Hematopoietic multipotent progenitor cell treated with erythropoietin and hydrocortisone succinate and interleukin-3 and kit ligand, for 6 days (in vitro differentiated cells): ENCODE results near the gene YBX1.
"Not testable (repeated sequence)": the region's sequence is repeated elsewhere in the genome, so short reads cannot be mapped to it uniquely, and the experiment has no call there.

ENCODE experiments used
- DNase-seq: peaks from one replicate; pipeline ENCODE4 v3.0.0-alpha.2; 2015

The YBX1 gene

DNA sequence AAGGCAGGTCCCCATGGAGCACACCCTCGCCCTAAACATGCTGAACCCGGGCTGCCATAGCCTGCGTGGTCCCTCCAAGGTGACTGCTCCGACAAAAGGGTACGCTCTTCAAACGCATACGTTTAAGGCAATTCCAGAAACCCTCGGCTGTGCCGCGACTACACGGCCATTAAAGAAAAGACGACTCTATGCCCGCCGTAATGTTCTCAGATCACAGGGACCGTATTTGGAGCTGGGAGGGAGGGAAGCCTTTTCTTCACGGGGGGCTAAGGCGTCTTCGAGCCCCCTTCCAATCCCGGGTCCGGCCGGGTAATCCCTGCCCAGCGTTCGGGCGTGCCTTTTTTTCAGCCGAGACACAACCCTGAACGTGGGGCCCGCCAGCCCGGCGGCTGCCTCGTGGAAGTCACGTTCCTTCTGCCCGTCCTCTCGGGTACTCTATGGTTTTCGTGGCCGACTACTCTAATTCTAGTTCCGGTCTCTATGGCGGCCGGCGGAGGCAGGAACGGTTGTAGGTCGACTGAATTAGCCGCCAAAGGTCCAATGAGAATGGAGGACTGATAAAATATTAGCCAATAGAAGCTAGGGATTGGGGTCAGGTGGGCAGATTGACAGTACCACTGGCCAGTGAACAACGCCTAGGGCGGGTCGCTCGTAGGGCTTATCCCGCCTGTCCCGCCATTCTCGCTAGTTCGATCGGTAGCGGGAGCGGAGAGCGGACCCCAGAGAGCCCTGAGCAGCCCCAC lies at the start of gene YBX1:
Gene YBX1 (plus strand): TSS at position 678 of the 743 bp plus-strand sequence. CDS start 148 bp downstream, outside the sequence.
- DNase-seq: peak; percentile 100

DNA sequence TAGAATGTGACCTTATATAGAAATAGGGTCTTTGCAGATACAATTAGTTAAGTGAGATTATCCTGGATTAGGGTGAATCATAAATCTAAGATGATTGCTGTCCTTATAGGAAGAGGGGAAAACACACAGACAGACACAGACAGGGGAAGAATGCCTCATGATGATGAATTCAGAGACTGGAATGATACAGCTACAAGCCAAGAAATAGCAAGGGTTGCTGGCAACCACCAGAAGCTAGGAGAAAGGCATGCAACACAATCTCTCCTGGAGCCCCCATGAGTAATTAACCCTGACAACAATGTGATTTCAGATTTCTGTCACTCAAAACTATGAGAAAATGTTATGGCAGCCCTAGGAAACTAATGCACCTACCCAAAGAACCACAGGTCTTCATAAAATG lies 43.1 kb upstream of the YBX1 start:
- no peak for DNase-seq

DNA sequence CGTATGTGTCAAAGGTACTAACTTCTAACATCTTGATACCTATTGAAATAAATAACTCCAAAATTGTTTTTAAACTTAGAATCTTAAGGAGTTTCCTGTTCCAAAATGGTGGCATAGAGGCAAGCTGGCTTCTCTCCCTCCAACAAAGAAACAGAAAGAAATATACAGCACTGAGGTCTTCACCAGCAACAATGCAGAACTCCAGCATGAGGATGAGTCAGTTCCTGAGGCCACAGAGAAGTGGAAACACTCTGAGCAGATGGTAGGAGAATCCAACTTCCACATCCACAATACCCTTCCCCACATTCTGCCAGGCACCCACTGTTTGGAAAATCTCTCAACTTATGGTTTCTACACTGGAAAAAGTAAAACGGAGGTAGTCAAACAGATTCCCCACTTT lies 36.2 kb upstream of the YBX1 start:
- no peak for DNase-seq

DNA sequence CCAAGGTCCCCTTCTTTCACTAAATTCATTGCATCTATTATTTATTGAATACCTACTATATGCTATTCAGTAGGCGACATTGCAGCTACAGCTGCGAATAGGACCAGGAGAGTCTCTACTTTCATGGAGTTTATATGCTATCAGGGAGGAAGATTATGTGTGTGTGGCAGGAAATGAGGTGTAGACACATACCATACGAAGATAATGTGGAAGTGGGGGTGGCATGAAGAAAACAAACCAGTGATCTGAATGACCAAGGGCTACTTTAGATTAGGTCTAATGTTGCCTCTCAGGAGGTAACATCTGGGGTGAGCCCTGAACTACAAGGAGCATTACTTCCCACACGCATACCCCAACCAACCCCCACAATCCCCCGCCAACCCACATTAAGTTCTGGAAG lies 25.0 kb upstream of the YBX1 start:
- DNase-seq: peak; percentile 53

DNA sequence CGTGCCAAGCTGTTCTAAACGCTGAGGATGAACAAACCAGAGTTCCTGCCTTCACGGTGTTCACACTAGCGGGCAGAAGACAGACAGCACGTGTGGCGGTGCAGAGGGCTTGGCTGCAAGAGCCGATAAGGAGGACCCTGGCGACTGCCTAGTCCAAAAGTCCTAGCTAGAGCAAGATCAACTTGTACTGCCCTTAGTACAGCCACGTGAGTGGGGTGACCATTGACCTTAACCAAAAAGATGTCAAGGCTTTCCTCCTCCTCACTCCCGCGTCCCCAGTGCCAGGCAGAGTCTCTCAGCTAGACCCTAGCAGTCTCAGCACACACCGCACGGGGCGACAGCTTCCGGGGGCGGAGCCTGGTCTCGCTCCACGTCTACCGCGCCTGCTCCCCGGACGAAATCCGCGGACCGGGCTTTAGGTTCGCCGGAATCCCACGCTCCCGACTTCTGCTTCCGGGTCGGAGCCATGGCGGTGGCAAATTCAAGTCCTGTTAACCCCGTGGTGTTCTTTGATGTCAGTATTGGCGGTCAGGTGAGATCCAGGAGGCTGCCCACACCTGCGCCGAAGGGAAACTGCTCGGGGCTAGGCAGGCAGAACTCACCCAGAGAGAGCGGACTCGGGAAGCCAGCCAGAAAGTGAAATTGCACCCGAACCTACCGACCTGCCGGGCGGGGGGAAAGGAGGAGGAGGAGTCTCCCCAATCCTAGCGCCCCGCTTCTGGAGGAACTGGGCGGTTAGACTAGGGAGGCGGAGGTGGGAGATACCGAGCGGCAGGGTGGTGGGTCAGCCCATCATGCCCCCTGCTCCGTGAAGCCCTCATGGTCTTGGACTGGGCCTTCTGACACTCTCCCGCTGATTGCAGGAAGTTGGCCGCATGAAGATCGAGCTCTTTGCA lies 24.0 kb upstream of the YBX1 start, which contains the start of gene PPIH:
Gene PPIH (plus strand): TSS at position 443 of the 896 bp plus-strand sequence. CDS start 24 bp downstream, at position 467.
- DNase-seq: peak; percentile 98

DNA sequence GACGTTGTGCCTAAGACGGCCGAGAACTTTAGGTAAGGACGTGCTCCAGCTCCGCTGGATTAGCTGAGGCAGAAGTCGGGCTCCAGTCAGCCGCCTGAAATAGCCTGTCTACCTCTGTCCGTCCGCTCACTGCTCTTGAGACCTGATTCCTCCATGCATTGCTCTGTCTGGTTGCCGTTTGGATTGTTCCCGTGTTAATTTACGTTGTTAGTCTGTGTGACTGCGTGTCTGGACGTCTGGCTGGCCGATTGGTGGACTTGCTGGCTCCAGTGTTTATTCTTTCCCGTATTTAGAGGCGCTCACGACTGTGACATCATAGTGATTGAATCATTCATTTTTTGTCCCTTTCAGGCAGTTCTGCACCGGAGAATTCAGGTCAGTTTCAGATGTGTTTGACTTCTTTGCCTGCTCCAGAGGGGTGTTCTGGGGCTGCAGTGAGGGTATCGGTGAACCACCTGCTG lies 23.3 kb upstream of the YBX1 start:
- no peak for DNase-seq

DNA sequence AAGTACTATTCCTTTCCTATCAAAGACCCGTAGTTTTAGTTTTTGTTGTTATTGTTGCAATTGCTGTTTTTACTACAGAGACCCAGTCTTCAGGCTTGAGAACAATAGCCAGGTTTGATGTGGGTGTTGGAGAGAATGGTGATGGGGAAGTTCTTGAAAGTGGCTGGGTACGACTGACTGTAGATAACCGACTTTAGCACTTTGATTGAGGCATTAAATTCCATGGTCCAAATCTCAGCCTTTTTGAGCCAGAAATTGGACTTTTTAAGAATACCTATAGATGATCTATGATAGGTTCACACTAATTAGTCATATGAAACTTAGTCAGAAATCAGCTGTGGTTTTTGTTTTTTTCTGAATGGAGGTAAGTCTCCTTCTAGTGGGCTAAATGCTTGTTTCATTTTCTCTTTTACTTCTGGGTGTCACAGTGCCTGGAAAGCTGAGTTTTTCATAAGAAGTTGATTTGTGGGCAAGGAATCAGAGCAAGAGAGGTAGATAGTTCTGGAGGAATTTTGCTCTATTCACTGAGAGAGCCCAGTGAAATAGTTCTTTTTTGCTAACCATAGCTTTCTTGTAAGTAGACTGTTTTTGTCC lies 21.2 kb upstream of the YBX1 start:
- DNase-seq: no peak

DNA sequence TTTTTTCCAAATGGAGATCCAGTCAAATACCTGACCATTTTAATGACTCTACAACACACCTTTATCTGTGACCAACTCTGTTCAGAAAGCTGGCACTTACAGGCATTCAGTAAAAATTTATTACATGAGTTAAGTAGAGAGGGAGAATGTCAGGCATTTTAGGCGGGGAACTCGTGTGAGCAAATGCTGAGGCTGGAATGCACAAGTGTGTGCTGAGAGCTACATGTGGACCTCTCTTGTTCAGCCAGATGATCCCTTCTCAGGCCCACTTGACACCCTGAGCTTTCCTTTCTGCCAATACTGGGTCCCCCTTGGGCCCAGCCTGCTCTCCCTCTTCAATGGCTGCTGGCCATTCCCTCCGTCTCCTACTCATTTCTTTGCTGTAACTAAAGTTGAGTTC lies 12.3 kb upstream of the YBX1 start:
- DNase-seq: no peak

DNA sequence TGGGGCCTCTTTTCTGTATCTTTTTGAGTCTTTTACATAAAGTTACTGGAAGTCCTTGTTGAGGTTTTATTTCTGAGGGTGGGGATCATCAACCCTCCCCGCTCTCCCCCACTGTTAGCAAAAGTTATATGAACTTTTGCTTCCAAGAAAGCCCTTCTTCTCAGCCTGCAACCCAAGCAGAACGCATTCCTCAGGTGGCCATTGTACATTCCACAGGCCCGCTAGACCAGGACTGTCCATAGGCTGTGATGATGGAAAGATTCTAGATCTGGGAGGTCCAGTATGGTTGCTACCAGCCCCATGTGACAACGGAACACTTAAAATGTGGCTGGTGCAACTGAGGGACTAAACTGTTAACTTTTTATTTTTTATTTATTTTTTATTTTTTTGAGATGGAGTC lies 11.8 kb upstream of the YBX1 start:
- DNase-seq: no peak

DNA sequence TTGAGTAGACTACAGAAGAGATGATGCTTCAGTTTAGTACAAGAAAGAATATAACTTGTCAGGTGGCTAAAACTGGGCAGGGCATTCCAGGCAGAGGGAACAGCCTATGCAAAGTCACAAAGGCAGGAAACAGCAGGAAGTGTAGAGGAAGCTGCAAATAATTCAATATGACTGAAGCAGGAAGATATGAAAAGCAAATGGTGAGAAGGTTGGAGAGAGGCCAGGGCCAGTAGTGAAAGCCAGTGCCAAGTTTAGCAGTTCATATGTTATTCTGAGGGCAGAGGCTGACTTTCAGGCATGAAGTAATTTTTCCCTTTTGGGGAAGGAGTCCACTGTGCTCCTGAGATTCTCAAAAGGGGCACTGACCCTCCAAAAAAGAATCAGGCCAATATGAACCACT lies 8.0 kb upstream of the YBX1 start:
- DNase-seq: no peak

DNA sequence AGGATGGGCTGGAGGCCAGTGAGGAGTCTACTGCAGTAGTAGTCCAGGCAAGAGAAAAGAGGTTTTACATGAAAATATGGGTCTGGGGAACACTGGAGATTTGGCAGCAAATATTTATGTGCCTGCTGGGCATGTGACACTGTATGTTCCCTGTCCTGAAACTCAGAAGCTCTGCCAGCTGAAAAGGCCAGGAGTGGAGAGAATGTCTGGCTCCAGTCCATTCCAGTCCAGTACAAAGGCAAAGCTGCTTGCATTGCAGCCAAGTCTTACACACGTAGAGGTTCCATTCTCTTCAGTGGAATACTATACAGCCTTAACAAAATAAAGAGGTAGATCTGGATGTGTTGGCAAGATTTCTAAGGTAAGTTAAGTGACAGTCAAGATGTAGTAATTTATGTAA lies 7.5 kb upstream of the YBX1 start:
- no peak for DNase-seq

DNA sequence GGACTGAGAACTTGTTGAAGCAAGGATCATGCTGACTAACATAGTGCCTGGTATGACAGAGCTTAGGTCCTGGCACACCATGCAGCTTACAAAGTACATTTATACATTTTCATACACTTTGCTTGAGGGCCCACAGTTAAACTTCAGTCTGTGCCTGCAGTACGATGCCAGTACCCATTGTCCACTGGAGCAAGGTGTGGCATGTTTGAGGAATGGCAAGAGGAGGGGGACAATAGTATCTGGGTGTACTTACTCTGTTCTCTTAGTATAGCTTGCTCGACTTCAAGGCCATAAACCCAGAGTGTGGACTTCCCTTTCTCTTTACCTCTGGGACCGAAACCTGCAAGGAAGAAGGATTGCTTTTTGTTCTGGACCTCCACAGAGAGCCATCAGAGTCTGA lies 6.8 kb upstream of the YBX1 start:
- DNase-seq: no peak

DNA sequence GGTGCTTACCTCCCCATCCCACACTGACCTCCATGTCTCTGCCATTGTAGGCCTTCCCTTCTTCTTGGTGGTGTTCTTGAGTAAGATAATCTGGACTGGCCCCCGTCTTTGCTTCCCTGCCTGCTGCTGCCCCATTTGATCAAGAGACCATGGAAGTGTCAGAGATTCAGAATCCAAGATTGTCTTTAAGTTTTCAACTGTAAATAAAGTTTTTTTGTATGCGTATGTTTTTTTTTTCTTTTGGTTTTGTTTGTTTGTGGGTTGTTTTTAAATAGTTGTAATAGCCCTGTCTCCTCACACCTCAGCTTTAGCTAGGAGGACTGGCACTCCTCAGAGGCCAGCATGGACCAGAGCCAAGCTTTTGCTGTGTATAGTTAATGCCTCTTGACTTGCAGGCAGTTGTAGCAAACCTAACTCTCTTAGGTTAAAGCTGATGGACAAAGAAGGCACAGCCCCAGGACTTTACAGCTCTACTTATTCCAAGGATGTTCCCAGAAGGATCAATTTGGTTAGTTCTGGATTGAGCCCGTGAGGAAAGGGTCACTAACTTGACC lies 5.6 kb upstream of the YBX1 start:
- DNase-seq: no peak

DNA sequence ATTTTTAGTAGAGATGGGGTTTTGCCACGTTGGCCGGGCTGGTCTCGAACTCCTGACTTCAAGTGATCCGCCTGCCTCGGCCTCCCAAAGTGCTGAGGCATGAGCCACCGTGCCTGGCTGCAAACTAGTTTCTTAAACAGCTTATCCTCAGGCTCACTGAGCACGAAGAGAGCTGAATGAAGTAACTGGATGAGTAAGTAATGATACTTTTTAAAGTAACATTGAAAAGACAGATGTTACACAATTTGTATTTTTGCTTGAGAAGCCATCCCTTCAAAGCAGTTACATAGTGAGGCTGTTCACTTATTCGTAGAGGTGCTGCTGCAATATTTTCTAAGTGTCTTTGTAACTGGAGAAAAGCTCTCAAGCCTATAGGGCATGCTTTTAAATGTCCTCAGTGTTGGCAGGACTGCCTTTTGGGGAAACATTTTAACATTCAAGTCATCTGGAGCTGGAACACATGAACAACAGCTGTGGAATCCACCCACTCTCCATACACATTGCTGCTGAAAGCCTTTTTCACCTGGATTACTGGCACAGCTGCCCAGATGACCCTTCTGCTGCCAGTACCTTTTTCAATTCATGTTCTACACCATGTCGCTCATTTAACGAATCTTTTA lies 2.7 kb upstream of the YBX1 start:
- no peak for DNase-seq

DNA sequence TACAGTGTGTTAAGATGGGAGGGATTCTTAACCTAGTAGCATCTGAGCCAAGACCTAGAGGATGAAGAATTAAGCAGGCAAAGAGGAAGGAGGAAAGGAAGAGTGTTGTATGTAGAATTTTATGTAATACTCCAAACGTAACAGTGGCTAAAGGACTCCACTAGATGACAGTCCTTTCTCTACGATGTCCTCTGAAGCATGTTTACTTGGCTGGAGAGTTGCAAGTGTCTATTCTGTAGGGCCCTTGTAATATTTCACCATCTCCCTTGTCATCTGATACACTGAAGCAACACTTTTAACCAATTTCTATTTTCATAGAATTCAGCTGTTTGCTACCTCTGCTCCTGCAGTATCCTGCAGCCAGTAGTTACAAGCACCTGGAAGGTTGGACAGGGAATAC lies 2.2 kb upstream of the YBX1 start:
- no peak for DNase-seq

DNA sequence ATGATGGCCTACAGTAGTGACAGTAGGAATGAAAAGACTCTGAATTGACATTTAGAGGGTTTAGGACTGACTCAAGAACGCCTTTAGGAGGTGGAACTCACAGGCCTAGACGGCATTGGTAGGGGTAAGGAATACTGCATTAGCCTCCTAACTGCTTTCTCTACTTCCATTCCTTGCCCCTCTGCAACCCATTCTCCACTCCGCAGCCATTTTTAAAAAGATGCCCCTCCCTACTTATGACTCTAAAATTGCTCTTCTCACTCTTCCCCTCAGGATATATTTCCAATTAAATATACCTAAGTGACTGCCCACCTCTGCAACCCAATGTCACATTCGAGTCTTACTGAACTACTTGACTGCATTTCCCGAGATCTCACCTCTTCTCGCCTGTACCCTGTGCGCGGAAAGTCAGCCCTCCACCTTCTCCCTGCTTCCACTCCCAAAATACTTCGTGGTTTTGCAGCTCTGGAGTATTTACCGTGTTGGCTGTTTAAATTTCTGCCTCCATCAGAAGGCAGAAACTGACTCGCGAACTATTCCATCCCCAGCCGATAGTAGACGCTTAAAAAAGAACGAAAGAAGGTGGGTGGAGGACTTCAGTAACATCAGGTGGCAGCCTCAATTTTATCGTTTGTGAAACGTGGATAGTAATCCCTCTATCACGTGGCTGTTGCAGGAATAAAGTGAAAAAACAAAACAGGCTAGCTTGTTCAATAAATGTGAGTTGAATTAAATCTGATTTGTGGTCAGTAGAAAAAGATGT lies 1.1 kb upstream of the YBX1 start:
- DNase-seq: peak; percentile 74

DNA sequence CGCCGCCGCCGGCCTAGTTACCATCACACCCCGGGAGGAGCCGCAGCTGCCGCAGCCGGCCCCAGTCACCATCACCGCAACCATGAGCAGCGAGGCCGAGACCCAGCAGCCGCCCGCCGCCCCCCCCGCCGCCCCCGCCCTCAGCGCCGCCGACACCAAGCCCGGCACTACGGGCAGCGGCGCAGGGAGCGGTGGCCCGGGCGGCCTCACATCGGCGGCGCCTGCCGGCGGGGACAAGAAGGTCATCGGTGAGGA lies 193 bp downstream of the YBX1 start:
- DNase-seq: not testable (repeated sequence)

DNA sequence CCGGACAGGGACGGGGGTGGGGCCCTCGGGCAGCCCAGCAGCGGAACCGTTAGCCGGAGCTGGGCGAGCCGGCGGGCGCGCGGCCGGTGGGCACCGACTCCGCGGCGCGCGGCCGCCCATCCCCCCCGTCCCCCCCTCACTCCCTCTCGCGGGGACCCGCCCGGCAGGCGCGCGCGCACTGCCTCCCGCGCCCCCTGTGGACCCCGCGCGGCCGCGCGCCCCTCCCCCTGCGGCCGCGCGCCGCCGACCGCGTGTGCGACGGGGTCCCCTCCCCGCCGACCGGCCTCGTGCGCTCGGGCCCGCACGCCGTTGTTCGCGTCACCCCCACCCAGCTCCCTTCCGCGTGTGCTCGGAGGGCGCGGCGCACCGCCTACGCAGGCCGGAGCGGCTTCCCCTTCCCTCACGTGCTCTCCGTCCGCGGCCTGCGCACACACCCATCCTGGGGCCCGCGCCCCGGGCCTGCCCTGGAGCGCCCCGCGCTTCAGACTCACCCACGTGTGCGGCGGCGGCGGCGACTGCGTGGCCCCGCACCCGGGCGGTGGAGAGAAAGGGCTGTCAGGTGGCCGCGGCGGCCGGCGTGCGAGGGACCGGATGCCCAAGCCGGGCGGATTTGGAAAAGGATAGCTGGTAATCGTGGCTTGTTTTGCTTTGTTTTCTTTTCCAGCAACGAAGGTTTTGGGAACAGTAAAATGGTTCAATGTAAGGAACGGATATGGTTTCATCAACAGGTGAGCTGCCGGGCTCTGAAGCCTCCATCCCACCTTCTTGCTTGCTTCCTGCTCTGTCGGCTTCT lies 717 bp downstream of the YBX1 start:
- DNase-seq: peak; percentile 88

DNA sequence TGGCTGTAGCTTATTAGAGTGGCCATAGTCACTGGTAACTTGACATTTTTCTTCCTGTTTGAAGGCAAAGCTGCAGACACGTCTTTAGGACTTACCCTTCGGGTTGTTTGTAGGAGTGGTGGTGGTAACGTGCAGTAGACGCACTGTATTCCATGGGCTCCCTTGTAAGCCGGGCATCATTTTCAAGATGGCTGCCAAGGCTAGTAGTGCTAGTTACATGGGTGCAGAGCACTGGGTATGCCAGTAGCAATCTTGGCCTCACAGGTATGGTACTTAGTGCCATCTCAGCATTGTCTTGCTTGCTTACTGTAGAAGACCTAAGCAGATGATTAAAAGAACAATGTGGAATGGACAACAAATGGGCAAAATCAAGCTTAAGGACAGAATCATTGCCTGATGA lies 1.9 kb downstream of the YBX1 start:
- peak; percentile 71 for DNase-seq

DNA sequence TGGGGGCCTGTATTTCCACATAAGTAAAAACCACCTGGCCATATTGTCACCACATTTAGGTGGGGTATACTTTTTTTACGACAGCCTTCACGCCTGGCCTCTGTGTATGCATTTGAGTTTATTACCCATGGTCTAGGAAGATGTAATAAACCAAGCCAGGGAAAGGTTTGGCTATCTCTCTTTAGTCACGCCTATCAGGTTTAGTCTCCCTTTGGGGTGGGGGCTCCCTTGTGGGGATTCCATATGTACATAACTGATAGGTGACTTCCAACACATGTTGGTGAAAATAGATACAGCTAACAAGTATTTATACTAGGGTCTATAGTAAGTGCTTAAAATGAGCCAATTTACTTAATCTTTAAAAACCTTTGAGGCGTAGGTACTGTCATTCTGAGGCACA lies 4.2 kb downstream of the YBX1 start:
- DNase-seq: peak; percentile 85

DNA sequence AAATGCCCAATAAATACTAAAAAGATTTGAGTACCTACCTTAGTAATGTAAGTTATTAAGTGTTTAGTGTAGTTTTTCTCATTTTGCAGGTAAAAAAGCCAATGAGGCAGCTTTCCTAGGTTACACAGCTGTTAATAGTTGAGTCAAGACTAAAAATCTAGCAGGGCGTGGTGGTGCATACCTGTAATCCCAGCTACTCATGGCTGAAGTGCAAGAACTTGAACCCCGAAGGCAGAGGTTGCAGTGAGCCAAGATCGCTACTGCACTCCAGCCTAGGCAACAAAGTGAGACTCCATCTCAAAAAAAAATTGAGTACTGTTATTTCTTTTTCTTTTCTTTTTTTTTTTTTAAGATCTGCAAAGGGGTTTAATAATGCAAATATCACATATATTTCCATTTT lies 7.7 kb downstream of the YBX1 start:
- no peak for DNase-seq
